Measurements from ENCODE around the gene TBX4. TPM values are rescaled to one million over a fixed set of nuclear protein-coding genes. Genes with fewer than 3 reads are reported as not detected.

TBX4 gene
- total RNA-seq, 1 experiment from 2014 or later, result not detected

DNA sequence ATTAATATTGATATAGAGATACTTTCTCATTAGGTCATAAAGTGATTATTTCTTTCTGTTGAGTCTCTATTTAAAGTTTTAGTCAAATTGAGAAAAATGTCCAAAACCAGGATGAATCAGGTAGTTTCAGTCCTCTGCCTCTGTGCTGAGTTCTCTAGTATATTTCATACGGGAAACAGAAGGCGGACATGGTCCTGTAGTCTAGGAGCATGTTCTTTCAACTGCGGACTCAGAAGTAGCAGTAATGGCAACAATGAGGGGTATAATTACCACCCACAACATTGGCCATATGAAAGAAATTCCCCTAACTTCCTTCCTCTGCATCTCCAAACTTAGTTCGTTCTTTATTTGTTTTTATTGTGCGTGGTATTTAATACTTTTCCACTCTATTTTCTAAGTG, 50.1 kb downstream of the TBX4 start:
- intact Hi-C loops (cut with micrococcal nuclease), result no loop called here
- ChIA-PET CTCF (no interaction called here), POLR2A (ENCODE audit: unreplicated experiment) (no interaction called here)
- ATAC-seq (no peak), DNase-seq (no peak)
- Histone ChIP-seq H2AFZ (ENCODE audit: low read length) (no peak overlapping the region), H3K4me1 (ENCODE audit: insufficient read depth, low read length) (peaks cover 17% of the 10 kb centered on the region), H3F3A (ENCODE audit: low read length, unreplicated experiment) (no peaks in the 10 kb centered on the region), H3K9me2 (replicated peaks; ENCODE audit: low read length) (no peaks in the 10 kb centered on the region), H3K9me3 (ENCODE audit: low read length) (no peaks in the 10 kb centered on the region), H3K9ac (ENCODE audit: low read length) (no peak overlapping the region), H3K27ac (ENCODE audit: low read length) (no peak overlapping the region), H3K27me3 (ENCODE audit: low read length) (no peaks in the 10 kb centered on the region), H3K36me3 (ENCODE audit: low read depth, low read length) (no peaks in the 10 kb centered on the region), H3K4me3 (ENCODE audit: low read length) (no peak overlapping the region), H4K20me1 (ENCODE audit: low read length) (no peaks in the 10 kb centered on the region), H3K4me2 (ENCODE audit: low read length) (no peak overlapping the region), H3K79me2 (ENCODE audit: low read length) (no peaks in the 10 kb centered on the region)
- TF ChIP-seq EZH2 (IDR thresholded peaks at IDR 0.05; ENCODE audit: low read length, unreplicated experiment), result no peak
- TF ChIP-seq, protein P1, sequence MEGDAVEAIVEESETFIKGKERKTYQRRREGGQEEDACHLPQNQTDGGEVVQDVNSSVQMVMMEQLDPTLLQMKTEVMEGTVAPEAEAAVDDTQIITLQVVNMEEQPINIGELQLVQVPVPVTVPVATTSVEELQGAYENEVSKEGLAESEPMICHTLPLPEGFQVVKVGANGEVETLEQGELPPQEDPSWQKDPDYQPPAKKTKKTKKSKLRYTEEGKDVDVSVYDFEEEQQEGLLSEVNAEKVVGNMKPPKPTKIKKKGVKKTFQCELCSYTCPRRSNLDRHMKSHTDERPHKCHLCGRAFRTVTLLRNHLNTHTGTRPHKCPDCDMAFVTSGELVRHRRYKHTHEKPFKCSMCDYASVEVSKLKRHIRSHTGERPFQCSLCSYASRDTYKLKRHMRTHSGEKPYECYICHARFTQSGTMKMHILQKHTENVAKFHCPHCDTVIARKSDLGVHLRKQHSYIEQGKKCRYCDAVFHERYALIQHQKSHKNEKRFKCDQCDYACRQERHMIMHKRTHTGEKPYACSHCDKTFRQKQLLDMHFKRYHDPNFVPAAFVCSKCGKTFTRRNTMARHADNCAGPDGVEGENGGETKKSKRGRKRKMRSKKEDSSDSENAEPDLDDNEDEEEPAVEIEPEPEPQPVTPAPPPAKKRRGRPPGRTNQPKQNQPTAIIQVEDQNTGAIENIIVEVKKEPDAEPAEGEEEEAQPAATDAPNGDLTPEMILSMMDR (conservative IDR thresholded peaks at IDR 0.05; ENCODE audit: low read depth, low read length), result no peak
- TF ChIP-seq EZH2phosphoT487 (IDR thresholded peaks at IDR 0.05; ENCODE audit: borderline replicate concordance, low read length), result no peak
- no TSS peak for BruUV-seq (replicated peaks)

DNA sequence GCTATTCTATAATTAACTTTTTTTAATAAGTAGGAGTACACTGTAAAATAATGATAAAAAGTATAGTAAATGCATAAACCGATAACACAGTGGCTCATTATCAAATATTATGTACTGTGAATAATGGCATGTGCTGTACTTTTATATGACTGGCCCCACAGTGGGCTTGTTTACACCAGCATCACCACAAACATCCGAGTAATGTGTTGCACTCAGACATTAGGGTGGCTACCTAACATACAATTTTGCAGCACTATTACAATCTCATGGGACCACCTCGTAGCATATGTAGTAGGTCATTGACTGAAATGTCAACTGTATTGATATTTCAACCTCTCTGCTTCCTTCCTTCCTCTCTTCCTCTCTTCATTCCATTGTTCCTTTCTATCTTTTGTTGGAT, 51.7 kb downstream of the TBX4 start:
- DNase-seq, result no peak
- no peaks in the 10 kb centered on the region for H3K9me2 ChIP-seq (replicated peaks; ENCODE audit: low read length)
- intact Hi-C loops (cut with micrococcal nuclease), result no loop called here
- no peaks in the 10 kb centered on the region for H3K9me3 ChIP-seq (ENCODE audit: low read length)
- no peak overlapping the region for H3K4me3 ChIP-seq (ENCODE audit: low read length)
- H2AFZ ChIP-seq (ENCODE audit: low read length), result no peak overlapping the region
- no TSS peak for BruUV-seq (replicated peaks)
- H3F3A ChIP-seq (ENCODE audit: low read length, unreplicated experiment), result no peaks in the 10 kb centered on the region
- no peak overlapping the region for H3K27ac ChIP-seq (ENCODE audit: low read length)
- ATAC-seq, result no peak
- ChIA-PET CTCF (no interaction called here), POLR2A (ENCODE audit: unreplicated experiment) (no interaction called here)
- no peaks in the 10 kb centered on the region for H3K79me2 ChIP-seq (ENCODE audit: low read length)
- no peaks in the 10 kb centered on the region for H3K27me3 ChIP-seq (ENCODE audit: low read length)
- no peaks in the 10 kb centered on the region for H4K20me1 ChIP-seq (ENCODE audit: low read length)
- no peaks in the 10 kb centered on the region for H3K36me3 ChIP-seq (ENCODE audit: low read depth, low read length)
- H3K4me1 ChIP-seq (ENCODE audit: insufficient read depth, low read length), result peaks cover 16% of the 10 kb centered on the region
- H3K9ac ChIP-seq (ENCODE audit: low read length), result no peak overlapping the region
- no peak overlapping the region for H3K4me2 ChIP-seq (ENCODE audit: low read length)
- TF ChIP-seq EZH2phosphoT487 (IDR thresholded peaks at IDR 0.05; ENCODE audit: borderline replicate concordance, low read length), result no peak
- TF ChIP-seq, protein P1 (conservative IDR thresholded peaks at IDR 0.05; ENCODE audit: low read depth, low read length), result no peak
- TF ChIP-seq EZH2 (IDR thresholded peaks at IDR 0.05; ENCODE audit: low read length, unreplicated experiment), result no peak

GRCh38 chr17:61504697-61505096, 52.5 kb downstream of the TBX4 start:
- no peak for TF ChIP-seq EZH2phosphoT487 (IDR thresholded peaks at IDR 0.05; ENCODE audit: borderline replicate concordance, low read length)
- no peak for TF ChIP-seq EZH2 (IDR thresholded peaks at IDR 0.05; ENCODE audit: low read length, unreplicated experiment)
- TF ChIP-seq, protein P1 (conservative IDR thresholded peaks at IDR 0.05; ENCODE audit: low read depth, low read length), result no peak
- no peaks in the 10 kb centered on the region for H3F3A ChIP-seq (ENCODE audit: low read length, unreplicated experiment)
- H3K27ac ChIP-seq (ENCODE audit: low read length), result no peak overlapping the region
- ChIA-PET CTCF (no interaction called here), POLR2A (ENCODE audit: unreplicated experiment) (no interaction called here)
- H3K36me3 ChIP-seq (ENCODE audit: low read depth, low read length), result no peaks in the 10 kb centered on the region
- no peak overlapping the region for H3K9ac ChIP-seq (ENCODE audit: low read length)
- no peak overlapping the region for H3K4me3 ChIP-seq (ENCODE audit: low read length)
- no peaks in the 10 kb centered on the region for H4K20me1 ChIP-seq (ENCODE audit: low read length)
- H3K4me2 ChIP-seq (ENCODE audit: low read length), result peak overlapping the region; percentile 46; the same call in 1 of the 2 replicates
- ATAC-seq (peak; percentile 72), DNase-seq (peak; percentile 68)
- no peaks in the 10 kb centered on the region for H3K79me2 ChIP-seq (ENCODE audit: low read length)
- no peaks in the 10 kb centered on the region for H3K27me3 ChIP-seq (ENCODE audit: low read length)
- no peaks in the 10 kb centered on the region for H3K9me3 ChIP-seq (ENCODE audit: low read length)
- no TSS peak for BruUV-seq (replicated peaks)
- intact Hi-C loops (cut with micrococcal nuclease), result no loop called here
- H3K4me1 ChIP-seq (ENCODE audit: insufficient read depth, low read length), result peaks cover 9% of the 10 kb centered on the region
- no peaks in the 10 kb centered on the region for H3K9me2 ChIP-seq (replicated peaks; ENCODE audit: low read length)
- 0 out of 2 replicates have a peak overlapping the region, but pooled peaks have one; percentile 11 for H2AFZ ChIP-seq (ENCODE audit: low read length)

All from PC-3 (cell line).